COLO668 (cell line): ENCODE data around the gene SHC4.

ENCODE experiments used
- DNase-seq: peaks from one replicate; lab custom pipeline; 2025; ENCODE audit not compliant: unreplicated experiment; lab: John Stamatoyannopoulos, UW

Gene SHC4

GRCh38 chr15:48889925-48890324 is 73.8 kb downstream of the SHC4 start:
- no peak for DNase-seq

GRCh38 chr15:48888836-48889235 is 74.9 kb downstream of the SHC4 start:
- no peak for DNase-seq

GRCh38 chr15:48888191-48888590 is 75.5 kb downstream of the SHC4 start:
- no peak for DNase-seq

- DNase-seq: no peak
Measured at GRCh38 chr15:48887144-48887543, 76.6 kb downstream of the SHC4 start.

- no peak for DNase-seq
Measured at GRCh38 chr15:48883699-48884098, 80.0 kb downstream of the SHC4 start.

- no peak for DNase-seq
Measured at GRCh38 chr15:48880070-48880634, 83.6 kb downstream of the SHC4 start.

- DNase-seq: peak; percentile 95
Measured at GRCh38 chr15:48877630-48878595, 85.8 kb downstream of the SHC4 start, which contains the start of gene EID1. EID1 (plus strand) TSS chr15:48878134; CDS start chr15:48878177, 43 bp downstream.

GRCh38 chr15:48876057-48876456 is 87.7 kb downstream of the SHC4 start:
- DNase-seq: no peak

- DNase-seq: no peak
Measured at GRCh38 chr15:48875241-48875960, 88.3 kb downstream of the SHC4 start.

GRCh38 chr15:48872632-48873031 is 91.1 kb downstream of the SHC4 start:
- DNase-seq: no peak

GRCh38 chr15:48871542-48871941 is 92.2 kb downstream of the SHC4 start:
- no peak for DNase-seq

GRCh38 chr15:48869966-48870365 is 93.8 kb downstream of the SHC4 start:
- DNase-seq: no peak

GRCh38 chr15:48868536-48868935 is 95.2 kb downstream of the SHC4 start:
- DNase-seq: no peak

GRCh38 chr15:48868023-48868422 is 95.7 kb downstream of the SHC4 start:
- no peak for DNase-seq

GRCh38 chr15:48866141-48866563 is 97.6 kb downstream of the SHC4 start:
- no peak for DNase-seq

- no peak for DNase-seq
Measured at GRCh38 chr15:48865370-48866079, 98.2 kb downstream of the SHC4 start.

- DNase-seq: no peak
Measured at GRCh38 chr15:48862705-48863104, 101.0 kb downstream of the SHC4 start.

GRCh38 chr15:48861813-48862431 is 101.8 kb downstream of the SHC4 start:
- DNase-seq: peak; percentile 17

GRCh38 chr15:48859426-48859825 is 104.3 kb downstream of the SHC4 start:
- no peak for DNase-seq

GRCh38 chr15:48858401-48858800 is 105.3 kb downstream of the SHC4 start:
- no peak for DNase-seq

- no peak for DNase-seq
Measured at GRCh38 chr15:48856942-48857341, 106.8 kb downstream of the SHC4 start.
